Spleen (tissue), 7 donors: Measurements from ENCODE around the gene CAPN10.

Experiments
- POLR2A ChIP-seq, 3 donors: fragments of 450-650 bp; IDR thresholded peaks; one replicate each; pipeline ENCODE4 v1.5.1; 2017; ENCODE audit warnings: antibody characterized with exemption in 3 of 3, mild to moderate bottlenecking in 1 of 3
- TF ChIP-seq, protein P1 (sequence below), 11 experiments: fragments of 200-600 bp in 7 of 11; fragments of 450-650 bp in 4 of 11; sonication (generic) in 4 of 11; IDR thresholded peaks in 8 of 11; conservative IDR thresholded peaks in 3 of 11; 1 replicate in 7 of 11; 2 replicates in 4 of 11; pipeline versions ENCODE4 v1.4.0 to v1.8.0; 2016 to 2021; ENCODE audit warnings: antibody characterized with exemption in 11 of 11, inconsistent platforms in 4 of 11, mild to moderate bottlenecking in 1 of 11
- donor health status: DM: no; HTN: no; CAD: no; lungs with moderate emphysema.
- donor health status: DM: no; HTN: no; CAD: no.
- donor health status: DM: no; HTN: no; CAD: no.

GRCh38 chr2:240640939-240641338, 54.4 kb downstream of the CAPN10 start:
- TF ChIP-seq, protein P1, sequence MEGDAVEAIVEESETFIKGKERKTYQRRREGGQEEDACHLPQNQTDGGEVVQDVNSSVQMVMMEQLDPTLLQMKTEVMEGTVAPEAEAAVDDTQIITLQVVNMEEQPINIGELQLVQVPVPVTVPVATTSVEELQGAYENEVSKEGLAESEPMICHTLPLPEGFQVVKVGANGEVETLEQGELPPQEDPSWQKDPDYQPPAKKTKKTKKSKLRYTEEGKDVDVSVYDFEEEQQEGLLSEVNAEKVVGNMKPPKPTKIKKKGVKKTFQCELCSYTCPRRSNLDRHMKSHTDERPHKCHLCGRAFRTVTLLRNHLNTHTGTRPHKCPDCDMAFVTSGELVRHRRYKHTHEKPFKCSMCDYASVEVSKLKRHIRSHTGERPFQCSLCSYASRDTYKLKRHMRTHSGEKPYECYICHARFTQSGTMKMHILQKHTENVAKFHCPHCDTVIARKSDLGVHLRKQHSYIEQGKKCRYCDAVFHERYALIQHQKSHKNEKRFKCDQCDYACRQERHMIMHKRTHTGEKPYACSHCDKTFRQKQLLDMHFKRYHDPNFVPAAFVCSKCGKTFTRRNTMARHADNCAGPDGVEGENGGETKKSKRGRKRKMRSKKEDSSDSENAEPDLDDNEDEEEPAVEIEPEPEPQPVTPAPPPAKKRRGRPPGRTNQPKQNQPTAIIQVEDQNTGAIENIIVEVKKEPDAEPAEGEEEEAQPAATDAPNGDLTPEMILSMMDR (IDR thresholded peaks at IDR 0.05 in 8 of 11, conservative IDR thresholded peaks at IDR 0.05 in 3 of 11) = peak in 4 of 11 experiments; percentile 15 to 35 (median 28)
- no peak for TF ChIP-seq POLR2A (IDR thresholded peaks at IDR 0.05)
